Stimulated activated CD4-positive, alpha-beta T cell treated with anti-CD3 and anti-CD28 coated beads, TNF-alpha, amount 100 ng/mL, for 24 hours (primary cell): ENCODE results near the gene PTPRCAP.

ENCODE experiments used
- DNase-seq, 3 experiments: peaks; one replicate each; pipeline ENCODE4 v3.0.0-alpha.2; 2020; ENCODE audit warnings: low read depth in 3 of 3

The PTPRCAP gene

DNA sequence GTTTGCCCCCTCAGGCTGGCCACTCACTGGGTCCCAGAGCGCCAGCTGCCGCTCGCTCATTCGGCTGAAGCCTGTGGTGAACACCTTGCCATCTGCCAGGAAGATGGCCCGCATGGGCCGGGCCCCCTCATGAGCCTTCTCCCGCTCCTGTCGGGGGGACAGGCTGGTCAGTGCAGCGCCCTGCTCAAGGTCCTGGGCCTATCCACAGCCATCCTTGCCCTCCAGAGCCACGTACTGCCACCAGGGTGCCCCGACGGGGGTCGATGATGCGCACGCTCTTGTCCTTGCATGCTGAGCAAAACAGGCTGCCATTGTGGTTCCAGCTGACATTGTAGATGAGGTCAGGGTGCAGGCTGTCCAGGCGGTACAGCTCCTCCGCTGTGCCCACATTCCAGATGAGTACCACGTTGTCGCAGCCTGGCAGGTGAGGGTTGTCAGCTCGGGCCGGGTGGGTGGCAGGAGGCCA lies 3.6 kb upstream of the PTPRCAP start:
- DNase-seq = no peak

DNA sequence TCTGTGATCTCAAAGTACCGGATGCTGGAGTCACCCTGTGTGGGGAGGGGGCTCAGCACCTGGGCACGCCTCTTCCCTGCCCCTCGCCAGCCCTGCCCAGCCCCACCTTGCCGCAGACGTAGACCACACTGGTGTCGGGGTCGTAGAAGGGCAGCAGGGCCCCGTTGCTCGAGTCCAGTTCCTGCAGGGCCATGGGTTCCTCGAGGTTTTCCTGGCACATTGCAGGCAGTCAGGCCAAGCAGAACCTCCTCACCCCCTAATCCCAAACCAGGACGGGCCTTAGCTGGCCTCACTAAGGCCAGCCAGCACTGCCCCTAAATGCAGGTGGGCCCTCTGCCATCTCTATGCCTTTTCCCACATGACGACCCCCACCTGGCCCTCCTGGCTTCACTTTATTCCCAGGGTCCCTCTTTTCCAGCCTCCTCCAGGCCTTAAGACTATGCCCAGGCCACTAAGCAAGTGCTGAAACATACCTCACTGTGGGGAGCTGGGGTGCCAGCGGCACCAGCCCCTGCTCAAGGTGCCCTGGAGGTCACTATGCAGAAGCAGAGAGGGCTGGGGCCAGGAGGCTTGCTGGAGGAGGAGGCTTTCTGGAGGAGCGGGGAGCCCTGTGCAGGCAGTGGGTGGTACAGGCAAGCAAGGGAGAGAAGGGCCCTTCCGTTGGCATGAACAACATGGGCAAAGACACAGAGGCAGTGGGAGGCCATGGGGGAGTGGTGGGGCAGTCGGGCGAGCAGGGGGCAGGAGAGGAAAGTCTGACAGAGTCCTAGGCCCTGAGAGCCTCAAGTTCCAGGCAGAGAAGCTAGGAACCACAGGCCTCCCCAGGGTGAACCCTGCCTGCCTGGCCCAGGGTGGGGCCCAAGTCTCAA lies 3.0 kb upstream of the PTPRCAP start:
- no peak for DNase-seq

DNA sequence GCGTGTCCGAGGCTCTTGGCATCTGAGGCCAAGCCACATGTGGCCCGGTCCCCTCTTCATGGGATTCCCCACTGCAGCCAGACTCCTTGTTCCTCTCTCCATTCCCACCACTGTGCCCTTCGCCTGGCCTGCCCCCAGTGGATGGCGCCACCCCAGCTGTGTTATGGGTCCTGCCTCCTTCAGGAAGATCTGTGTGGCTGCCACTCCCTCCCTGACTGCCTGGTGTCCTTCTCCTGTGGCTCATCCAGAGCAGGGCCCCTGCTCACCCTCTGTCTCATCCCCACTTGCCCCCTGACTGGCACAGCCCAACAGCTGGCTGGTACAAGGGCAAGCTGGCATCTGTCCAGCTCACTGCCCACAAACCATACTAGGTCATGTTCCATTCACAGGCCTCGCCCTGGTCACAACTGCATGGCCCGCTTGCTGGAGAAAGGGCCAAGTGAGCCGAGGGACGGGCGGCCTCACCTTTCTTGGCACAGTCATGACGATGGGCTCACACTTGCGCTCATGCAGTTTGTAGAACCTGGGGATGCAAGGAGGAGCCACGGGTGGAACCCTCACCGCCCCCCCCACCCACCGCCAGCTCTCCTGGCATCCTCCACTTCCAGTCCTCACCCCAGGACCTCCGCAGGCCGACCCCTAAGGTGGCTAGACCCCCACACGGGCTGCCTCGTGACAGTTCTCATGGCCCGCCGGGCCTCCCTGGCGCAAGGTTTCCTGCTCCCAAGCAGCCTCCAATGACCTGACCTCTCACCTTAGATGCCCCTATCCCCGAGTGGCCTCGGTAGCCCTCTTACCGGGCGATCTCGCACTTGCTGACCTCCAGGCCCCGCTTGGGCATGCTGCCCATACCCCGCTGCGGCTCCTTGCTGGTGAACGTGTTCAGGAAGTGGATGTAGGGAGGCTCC lies 2.1 kb upstream of the PTPRCAP start:
- DNase-seq = no peak

DNA sequence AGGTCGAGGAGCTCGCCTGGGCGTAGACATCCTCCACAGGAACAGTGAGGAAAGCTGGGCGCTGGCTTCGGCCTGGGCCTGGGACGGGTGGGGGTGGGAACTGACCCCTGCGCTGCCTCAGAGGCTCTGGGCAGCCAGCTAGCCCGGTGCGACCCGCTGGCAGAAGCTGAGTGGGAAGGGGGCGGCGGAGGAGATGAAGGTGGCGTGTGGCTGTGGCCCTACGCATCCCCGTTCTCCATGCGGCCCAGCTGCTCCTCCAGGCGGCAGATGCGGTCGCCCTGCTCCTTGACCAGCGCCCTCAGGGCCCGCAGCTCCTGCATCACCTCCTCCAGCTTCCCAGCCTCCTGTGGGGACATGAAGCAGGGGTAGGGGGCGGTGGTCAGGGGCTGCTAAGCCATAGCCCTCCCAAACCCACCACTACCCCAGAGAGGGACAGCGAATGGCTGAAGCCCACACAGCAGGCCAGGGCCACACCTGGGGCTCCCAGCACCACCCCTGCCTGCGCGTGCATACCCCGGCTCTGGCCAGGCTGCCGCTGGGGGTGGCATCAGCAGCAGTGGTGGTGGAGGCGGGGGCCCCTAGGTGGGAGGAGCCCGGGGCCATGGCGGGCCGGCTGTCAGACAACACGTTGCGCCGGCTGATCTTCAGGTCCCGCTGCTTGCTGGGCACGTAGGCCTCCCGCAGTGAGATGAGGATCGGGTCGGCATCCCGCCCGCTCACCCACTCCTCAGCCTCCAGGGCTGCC lies 848 bp upstream of the PTPRCAP start:
- peak in 2 of 3 experiments; percentile 65 to 87 for DNase-seq

DNA sequence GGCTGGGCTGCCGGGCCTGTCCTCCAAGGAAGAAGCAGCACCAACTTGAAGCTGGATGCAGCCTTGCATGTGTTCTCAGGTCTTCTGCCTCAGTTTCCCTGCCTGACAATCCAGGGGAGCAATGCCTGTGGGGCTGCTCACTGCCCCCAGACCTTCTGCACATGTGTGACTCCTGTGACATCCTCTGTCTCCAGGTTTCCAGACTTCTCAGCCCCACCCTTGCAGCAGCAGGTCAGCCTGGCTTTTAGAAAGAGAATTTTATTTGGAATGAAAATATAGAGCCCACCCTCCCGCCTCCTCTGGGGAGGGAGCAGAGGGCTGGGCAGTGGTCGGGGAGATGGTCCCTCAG lies 301 bp upstream of the PTPRCAP start:
- DNase-seq = no peak

DNA sequence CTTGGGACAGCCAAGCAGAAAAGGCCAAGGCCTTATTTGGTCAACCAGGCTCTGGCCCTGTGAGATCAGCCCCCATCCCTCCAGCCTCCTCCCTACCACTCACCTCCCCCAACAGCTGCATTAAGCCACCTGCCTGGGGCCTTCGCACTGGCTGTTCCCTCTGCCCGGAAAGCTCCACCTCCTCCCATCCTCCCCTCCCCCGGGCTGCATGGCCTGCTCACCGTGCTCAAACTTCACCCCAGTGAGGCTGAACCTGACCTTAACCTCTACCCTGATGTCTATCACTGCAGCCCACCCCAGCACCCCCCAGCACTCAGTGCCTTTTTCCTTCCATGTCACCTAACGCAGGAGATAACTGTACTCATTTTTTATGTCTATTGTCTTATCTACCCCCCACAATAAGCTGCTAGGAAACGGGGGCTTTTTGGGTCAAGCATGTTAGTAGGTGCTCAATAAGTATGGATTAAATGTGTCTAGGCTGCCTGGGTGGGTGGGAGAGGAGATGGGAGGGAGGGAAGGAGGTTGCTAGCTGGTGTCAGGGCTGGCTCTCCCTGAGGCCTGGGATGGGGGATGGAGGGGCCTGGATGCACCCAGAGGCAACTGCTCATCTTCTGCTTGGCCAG lies 912 bp downstream of the PTPRCAP start:
- peak in 2 of 3 experiments; percentile 61 to 85 for DNase-seq

DNA sequence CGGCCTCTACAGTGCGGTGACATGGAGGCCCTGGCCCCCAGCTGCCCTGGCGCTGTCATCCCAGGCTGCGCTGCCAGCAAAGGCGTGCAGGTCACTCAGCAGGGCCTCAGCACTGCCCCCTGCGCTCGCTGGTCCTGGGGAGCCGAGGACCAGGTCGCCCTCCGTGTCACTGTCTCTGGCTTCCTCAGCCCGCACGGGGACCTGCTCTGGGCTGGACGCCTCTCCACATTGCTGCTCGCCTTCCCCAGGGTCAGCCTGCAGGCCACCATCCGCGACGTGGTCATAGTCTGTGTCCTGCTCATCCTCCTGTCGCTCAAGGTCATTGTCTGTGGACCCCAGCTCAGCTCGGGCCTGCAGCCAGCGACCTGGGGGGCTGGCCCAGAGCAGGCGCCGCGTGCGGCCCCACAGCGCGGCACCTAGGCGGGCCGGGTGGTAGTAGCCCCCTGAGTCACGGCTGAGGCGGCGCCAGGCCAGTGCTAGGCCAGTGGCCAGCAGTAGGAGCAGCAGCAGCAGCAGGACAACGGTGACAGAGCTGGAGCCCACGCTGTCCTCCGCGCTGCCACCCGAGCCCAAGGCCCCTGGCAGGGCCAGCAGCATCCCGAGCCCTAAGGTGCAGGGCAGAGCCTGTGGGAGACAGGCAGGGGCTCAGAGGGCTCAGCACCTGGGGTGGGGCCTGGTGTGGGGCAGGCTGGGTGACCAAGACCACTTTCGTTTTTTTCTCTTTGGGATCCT lies 1.6 kb downstream of the PTPRCAP start:
- DNase-seq = no peak

DNA sequence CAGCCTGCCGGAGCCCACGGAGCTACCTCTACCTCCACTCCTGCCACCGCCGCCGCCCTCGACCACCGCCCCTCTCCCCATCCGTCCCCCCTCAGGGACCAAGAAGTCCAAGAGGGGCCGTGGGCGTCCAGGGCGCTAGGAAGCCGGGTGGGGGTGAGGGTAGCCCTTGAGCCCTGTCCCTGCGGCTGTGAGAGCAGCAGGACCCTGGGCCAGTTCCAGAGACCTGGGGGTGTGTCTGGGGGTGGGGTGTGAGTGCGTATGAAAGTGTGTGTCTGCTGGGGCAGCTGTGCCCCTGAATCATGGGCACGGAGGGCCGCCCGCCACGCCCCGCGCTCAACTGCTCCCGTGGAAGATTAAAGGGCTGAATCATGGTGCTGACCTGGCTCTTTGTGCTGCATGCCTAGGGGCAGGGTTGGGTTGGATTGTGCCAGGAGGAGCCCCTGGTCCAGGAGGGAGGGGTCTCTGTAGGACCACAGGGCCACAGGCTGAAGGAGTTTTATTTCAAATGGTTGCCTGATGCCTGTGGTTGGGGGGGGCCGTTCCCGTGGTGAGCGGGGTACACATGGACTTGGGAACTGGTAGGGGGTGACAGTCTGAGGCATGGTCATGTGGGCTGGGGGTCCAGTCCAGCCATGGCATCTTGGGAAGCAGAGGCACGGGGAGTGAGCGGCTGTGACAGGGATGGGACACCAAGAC lies 2.3 kb downstream of the PTPRCAP start:
- no peak for DNase-seq

DNA sequence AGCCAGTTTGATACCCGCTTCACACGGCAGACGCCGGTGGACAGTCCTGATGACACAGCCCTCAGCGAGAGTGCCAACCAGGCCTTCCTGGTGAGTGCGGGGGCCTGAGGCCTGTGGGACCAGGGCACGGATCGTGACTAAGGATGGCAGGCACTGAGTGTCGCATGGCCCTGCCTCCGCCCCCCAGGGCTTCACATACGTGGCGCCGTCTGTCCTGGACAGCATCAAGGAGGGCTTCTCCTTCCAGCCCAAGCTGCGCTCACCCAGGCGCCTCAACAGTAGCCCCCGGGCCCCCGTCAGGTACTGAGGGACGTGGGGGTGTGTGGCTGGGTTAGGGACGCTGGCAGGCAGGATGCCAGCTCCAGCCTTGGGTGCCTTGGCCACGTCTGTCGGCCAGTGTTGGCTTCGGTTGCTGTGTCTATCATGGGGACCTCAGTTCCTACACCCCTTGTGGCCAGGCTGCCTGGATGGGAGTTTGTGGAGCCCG lies 3.0 kb downstream of the PTPRCAP start:
- no peak for DNase-seq

DNA sequence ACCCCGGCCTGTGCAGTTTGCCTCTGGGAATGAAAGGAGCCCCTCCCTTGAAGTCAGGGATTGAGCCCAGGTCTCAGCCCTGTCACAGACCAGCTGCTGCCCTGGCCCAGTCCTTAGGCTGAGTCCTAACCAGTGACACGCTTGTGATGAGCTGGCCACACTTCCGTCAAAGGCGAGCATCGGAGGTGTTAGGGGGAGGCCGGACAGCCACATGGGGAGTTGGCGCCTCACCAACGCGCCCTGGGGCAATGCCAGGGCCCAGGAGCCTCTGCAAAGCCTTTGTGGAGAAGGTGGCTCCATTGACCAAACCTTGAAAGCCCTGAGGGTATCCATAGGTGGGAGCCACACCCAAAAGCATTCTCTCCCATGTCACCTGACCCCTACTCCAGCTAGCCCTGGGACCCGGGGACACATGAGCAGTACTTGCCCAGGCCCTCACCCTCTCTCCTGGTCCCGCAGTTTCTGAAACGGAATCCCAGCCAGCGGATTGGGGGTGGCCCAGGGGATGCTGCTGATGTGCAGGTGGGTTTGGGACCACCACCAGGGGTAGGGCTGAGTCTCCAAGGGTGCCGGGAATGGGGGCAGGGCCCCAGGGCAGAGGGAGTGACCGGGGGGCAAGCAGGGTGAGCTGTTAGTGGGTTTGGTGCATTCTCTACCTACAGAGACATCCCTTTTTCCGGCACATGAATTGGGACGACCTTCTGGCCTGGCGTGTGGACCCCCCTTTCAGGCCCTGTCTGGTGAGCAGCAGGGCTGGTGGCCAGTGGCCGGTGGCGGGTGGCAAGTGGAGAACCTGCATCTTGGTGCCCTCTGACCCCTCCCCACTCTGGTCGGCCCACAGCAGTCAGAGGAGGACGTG lies 3.7 kb downstream of the PTPRCAP start:
- no peak for DNase-seq

DNA sequence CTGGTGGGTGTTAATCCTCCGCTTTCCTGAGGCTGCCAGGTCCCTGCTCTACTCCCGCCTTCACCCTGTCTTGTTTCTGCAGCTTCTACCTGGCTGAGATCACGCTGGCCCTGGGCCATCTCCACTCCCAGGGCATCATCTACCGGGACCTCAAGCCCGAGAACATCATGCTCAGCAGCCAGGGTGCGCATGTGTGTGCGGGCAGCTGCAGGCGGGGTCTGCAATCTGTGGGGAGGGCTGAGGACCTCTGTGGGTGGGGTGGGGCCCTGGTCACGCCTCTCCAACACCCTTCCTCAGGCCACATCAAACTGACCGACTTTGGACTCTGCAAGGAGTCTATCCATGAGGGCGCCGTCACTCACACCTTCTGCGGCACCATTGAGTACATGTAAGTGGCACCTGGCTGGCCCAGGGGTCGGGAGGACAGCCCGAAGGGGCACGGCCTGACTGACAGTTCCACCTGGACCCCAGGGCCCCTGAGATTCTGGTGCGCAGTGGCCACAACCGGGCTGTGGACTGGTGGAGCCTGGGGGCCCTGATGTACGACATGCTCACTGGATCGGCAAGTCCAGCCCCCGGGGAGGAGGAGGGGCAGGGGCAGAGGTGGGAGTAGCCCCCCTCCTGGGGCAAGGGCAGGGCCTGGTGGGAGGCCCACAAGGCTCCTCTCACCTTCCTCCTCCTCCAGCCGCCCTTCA lies 4.7 kb downstream of the PTPRCAP start:
- no peak for DNase-seq

DNA sequence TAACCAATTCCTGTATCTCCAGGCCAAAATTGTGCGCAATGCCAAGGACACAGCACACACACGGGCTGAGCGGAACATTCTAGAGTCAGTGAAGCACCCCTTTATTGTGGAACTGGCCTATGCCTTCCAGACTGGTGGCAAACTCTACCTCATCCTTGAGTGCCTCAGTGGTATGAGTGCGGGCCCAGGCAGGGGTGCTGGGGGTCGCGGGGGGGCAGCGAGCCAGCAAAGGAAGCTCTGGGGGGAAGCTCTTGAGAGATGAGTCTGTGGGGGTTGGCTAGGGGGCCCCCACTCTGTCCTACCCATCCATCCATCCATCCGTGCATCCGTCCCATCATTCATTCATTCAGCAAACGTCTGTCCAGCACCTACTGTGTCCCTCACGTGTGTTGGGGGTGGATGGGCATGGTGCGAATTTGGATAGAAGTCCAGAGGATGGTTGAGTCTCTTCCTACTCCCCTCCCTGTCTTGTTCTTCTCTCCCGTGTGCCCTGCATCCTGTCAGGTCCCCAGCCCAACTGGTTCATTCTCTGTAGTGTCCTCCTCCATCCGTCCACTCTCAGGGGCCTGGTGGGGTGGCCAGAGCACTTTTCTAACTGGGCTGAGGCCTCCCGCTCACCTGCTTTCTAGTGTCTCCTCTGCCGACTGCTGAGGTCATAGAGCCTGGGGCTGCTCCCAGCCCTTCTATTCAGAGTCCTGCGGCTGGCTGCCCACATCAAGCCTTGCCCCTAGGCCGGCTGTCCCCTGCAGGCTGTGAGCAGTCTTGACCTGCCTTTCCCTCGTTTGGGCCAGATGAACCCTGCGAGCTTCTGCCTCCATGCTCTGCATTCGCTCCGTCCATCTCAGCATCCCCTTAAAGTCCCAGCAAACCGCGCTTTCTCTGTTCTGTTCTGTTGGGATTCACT lies 5.9 kb downstream of the PTPRCAP start:
- no peak for DNase-seq

DNA sequence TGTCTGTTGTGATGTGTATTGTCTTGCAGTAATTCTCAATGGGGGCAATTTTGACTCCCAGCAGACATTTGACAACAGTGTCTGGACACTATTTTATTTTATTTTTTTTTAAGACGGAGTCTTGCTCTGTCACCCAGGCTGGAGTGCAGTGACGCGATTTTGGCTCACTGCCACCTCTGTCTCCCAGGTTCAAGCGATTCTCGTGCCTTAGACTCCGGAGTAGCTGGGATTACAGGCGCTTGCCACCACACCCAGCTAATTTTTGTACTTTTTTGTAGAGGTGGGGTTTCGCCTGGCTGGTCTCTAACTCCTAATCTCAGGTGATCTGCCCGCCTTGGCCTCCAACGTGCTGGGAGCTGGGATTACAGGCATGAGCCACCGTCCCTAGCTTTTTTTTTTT lies 7.8 kb downstream of the PTPRCAP start:
- no peak for DNase-seq

DNA sequence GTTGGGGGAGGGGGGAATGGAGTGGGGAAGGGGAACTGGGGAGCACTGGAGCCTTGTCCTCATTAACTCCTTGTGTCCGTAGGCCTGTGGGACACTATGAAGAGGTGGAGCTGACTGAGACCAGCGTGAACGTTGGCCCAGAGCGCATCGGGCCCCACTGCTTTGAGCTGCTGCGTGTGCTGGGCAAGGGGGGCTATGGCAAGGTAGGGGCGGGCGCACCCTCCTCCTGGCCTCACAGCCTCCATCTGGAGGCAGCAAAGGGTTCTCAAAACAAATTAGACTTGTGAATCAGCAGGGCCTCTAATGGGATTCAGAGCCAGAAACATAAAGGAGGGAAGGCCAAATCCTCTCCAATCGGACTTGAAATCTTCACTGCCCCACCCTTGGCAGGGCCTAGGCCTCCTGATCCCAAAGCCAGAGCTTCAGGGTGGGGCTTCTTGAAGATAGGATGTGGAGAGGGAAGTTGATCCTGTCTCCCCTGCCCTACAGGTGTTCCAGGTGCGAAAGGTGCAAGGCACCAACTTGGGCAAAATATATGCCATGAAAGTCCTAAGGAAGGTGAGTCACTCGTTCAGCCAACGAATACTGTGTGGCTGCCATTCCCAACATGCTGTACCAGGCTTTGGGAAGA lies 8.3 kb downstream of the PTPRCAP start:
- no peak for DNase-seq

DNA sequence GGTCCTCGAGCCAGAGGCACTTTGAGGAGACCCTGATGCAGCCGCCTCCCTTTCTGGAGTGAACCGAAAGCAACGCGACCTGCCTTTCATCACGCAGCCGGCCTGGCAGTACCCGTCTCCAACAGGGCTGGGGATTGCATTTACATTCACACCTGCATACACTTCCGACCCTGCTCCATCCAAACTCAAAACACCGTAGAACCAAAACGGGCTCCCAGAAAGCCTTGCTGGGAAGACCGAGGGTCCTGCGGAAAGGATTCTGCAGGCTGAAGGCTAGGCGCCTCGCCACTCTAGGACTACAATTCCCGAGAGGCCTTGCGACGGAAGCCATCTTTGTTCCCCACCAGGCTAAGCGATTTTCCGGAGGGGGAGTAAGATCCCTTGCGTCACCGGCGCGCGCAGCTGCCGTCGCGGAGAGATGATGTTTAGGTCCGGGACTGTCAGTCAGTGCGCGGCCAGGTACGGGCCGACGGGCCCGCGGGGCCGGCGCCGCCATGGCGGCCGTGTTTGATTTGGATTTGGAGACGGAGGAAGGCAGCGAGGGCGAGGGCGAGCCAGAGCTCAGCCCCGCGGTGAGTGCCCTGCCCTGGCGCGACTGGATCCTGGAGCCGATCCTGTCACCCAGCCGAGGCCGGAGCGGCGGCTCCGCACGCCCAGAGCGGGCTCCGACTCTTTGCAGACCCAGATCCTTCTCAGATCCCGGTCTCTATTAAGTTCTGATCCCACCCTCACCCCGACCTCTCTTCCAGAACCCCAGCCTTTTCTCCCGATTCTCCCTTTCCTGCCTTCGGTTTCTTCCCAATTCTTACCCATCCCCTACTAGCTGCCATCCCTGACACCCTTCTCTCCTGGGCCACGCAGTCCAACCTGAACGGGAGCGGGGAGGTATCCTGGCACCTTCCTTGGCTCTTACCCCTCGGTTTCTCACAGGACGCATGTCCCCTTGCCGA lies 9.2 kb downstream of the PTPRCAP start, which contains the start of gene RPS6KB2:
TSS of gene RPS6KB2 (plus strand) at position 443 of the 950 bp plus-strand sequence. CDS start at position 495, 52 bp downstream.
- peak; percentile 99 to 100 (median 99) for DNase-seq
